Measurements from ENCODE around the gene BCL3.
"Not testable (repeated sequence)": the region's sequence is repeated elsewhere in the genome, so short reads cannot be mapped to it uniquely, and the experiment has no call there.

Gene BCL3

GRCh38 chr19:44705502-44706010 lies 43.0 kb upstream of the BCL3 start:
- no peak for DNase-seq (ENCODE audit: low spot score)
- in situ Hi-C loops (cut with MboI; ENCODE audit: low pct_unique_long_range_greater_than_20kb, low sequenced_read_pairs, unreplicated experiment): no loop called here
- TF ChIP-seq CTCF (IDR thresholded peaks at IDR 0.05; ENCODE audit: extremely low read depth, insufficient read depth, missing control alignments): no peak

GRCh38 chr19:44706506-44707236 lies 41.8 kb upstream of the BCL3 start:
- no peak for DNase-seq (ENCODE audit: low spot score)
- in situ Hi-C loops (cut with MboI; ENCODE audit: low pct_unique_long_range_greater_than_20kb, low sequenced_read_pairs, unreplicated experiment): no loop called here

GRCh38 chr19:44707794-44708193 lies 40.7 kb upstream of the BCL3 start:
- TF ChIP-seq CTCF (IDR thresholded peaks at IDR 0.05; ENCODE audit: extremely low read depth, insufficient read depth, missing control alignments): no peak
- DNase-seq (ENCODE audit: low spot score): no peak
- in situ Hi-C loops (cut with MboI; ENCODE audit: low pct_unique_long_range_greater_than_20kb, low sequenced_read_pairs, unreplicated experiment): no loop called here

More at GRCh38 chr19:44706506-44707236, 41.8 kb upstream of the BCL3 start:
- TF ChIP-seq CTCF (IDR thresholded peaks at IDR 0.05; ENCODE audit: extremely low read depth, insufficient read depth, missing control alignments): no peak

- TF ChIP-seq CTCF (IDR thresholded peaks at IDR 0.05; ENCODE audit: extremely low read depth, insufficient read depth, missing control alignments): no peak
- DNase-seq (ENCODE audit: low spot score): no peak
These were observed 39.6 kb upstream of the BCL3 start for GRCh38 chr19:44708940-44709339.

GRCh38 chr19:44709434-44710266 lies 38.9 kb upstream of the BCL3 start:
- DNase-seq (ENCODE audit: low spot score): not testable (repeated sequence)

More at GRCh38 chr19:44708940-44709339, 39.6 kb upstream of the BCL3 start:
- in situ Hi-C loops (cut with MboI; ENCODE audit: low pct_unique_long_range_greater_than_20kb, low sequenced_read_pairs, unreplicated experiment): no loop called here

GRCh38 chr19:44710483-44710882 lies 38.0 kb upstream of the BCL3 start:
- DNase-seq (ENCODE audit: low spot score): no peak
- in situ Hi-C loops (cut with MboI; ENCODE audit: low pct_unique_long_range_greater_than_20kb, low sequenced_read_pairs, unreplicated experiment): no loop called here
- TF ChIP-seq CTCF (IDR thresholded peaks at IDR 0.05; ENCODE audit: extremely low read depth, insufficient read depth, missing control alignments): no peak

More at GRCh38 chr19:44709434-44710266, 38.9 kb upstream of the BCL3 start:
- in situ Hi-C loops (cut with MboI; ENCODE audit: low pct_unique_long_range_greater_than_20kb, low sequenced_read_pairs, unreplicated experiment): not testable (repeated sequence)
